Osteoblast (primary cell): Measurements from ENCODE around the gene CCDC167. TPM values are rescaled to one million over a fixed set of nuclear protein-coding genes. Genes with fewer than 3 reads are reported as not detected.

ENCODE experiments used
- DNase-seq: peaks from one replicate; pipeline ENCODE4 v3.0.0; 2011; ENCODE audit warnings: low spot score, mixed read lengths; ENCODE audit not compliant: insufficient read length; ENCODE audit errors: missing footprints
- H2AFZ ChIP-seq: 2 replicates; pipeline ENCODE4 v1.6.0; 2011; ENCODE audit warnings: mild to moderate bottlenecking, low read length
- H3K27ac ChIP-seq: 2 replicates; pipeline ENCODE4 v1.5.1; 2011; ENCODE audit warnings: mild to moderate bottlenecking, low read depth, low read length, moderate library complexity
- H3K27me3 ChIP-seq: 2 replicates; pipeline ENCODE4 v1.6.0; 2012; ENCODE audit warnings: mild to moderate bottlenecking, control low read depth, inconsistent platforms, low read length, moderate library complexity; ENCODE audit not compliant: insufficient read depth
- H3K36me3 ChIP-seq: 2 replicates; pipeline ENCODE4 v1.5.1; 2011; ENCODE audit warnings: mild to moderate bottlenecking, low read length, control low read depth, moderate library complexity; ENCODE audit not compliant: insufficient read depth
- H3K4me1 ChIP-seq: 2 replicates; pipeline ENCODE4 v1.5.1; 2011; ENCODE audit warnings: mild to moderate bottlenecking, low read length, control low read depth, moderate library complexity; ENCODE audit not compliant: insufficient read depth
- H3K4me2 ChIP-seq: 2 replicates; pipeline ENCODE4 v1.6.0; 2011; ENCODE audit warnings: mild to moderate bottlenecking, low read length; ENCODE audit not compliant: insufficient read depth
- H3K4me3 ChIP-seq: fragments of 200-600 bp; sonication (generic); 3 replicates; pipeline ENCODE4 v1.5.1; 2012; ENCODE audit warnings: mild to moderate bottlenecking, low read length, inconsistent platforms; ENCODE audit not compliant: insufficient read depth
- H3K79me2 ChIP-seq: 2 replicates; pipeline ENCODE4 v1.6.0; 2012; ENCODE audit warnings: mild to moderate bottlenecking, low read length, control low read depth, inconsistent platforms; ENCODE audit not compliant: insufficient read depth
- H3K9me3 ChIP-seq: 2 replicates; pipeline ENCODE4 v1.5.1; 2011; ENCODE audit warnings: low read depth, low read length, control low read depth
- H4K20me1 ChIP-seq: 2 replicates; pipeline ENCODE4 v1.6.0; 2012; ENCODE audit warnings: mild to moderate bottlenecking, low read length, control low read depth; ENCODE audit not compliant: insufficient read depth
- CTCF ChIP-seq: IDR thresholded peaks from 2 replicates; pipeline ENCODE4 v1.5.1; 2011; ENCODE audit warnings: mild to moderate bottlenecking, low read depth, low read length, moderate library complexity; ENCODE audit errors: extremely low read depth
- total RNA-seq: library from RNA; depleted of rRNA; stranded (reverse); fragments of >200 nt; gene quantifications from 2 replicates; pipeline ENCODE4 v1.2.3, GENCODE V29; 2012

Gene CCDC167
- total RNA-seq, 1 donor: 14.8 TPM

GRCh38 chr6:37524025-37524969 lies 24.6 kb upstream of the CCDC167 start:
- Histone ChIP-seq H3K27ac (no peak overlapping the region), H3K9me3 (no peaks in the 10 kb centered on the region), H3K36me3 (no peaks in the 10 kb centered on the region), H3K4me1 (peaks cover 11% of the 10 kb centered on the region), H2AFZ (no peak overlapping the region), H3K79me2 (no peaks in the 10 kb centered on the region), H3K4me3 (no peak overlapping the region), H3K27me3 (peaks cover 27% of the 10 kb centered on the region), H4K20me1 (no peaks in the 10 kb centered on the region), H3K4me2 (peak overlapping the region; percentile 7)
- peak; percentile 93 for DNase-seq
- no peak for TF ChIP-seq CTCF

- no peaks in the 10 kb centered on the region for H4K20me1 ChIP-seq
These were observed 23.7 kb upstream of the CCDC167 start for GRCh38 chr6:37523412-37523811.

GRCh38 chr6:37522836-37523235 lies 23.1 kb upstream of the CCDC167 start:
- Histone ChIP-seq H3K79me2 (no peaks in the 10 kb centered on the region), H4K20me1 (no peaks in the 10 kb centered on the region), H3K4me2 (no peak overlapping the region), H3K36me3 (no peaks in the 10 kb centered on the region), H3K9me3 (no peaks in the 10 kb centered on the region), H3K27me3 (peaks cover 31% of the 10 kb centered on the region), H3K27ac (no peak overlapping the region), H2AFZ (no peak overlapping the region), H3K4me1 (peaks cover 11% of the 10 kb centered on the region), H3K4me3 (no peak overlapping the region)
- peak; percentile 46 for DNase-seq
- no peak for TF ChIP-seq CTCF

More at GRCh38 chr6:37523412-37523811, 23.7 kb upstream of the CCDC167 start:
- Histone ChIP-seq H3K27me3 (peaks cover 27% of the 10 kb centered on the region), H3K4me2 (no peak overlapping the region), H3K4me3 (no peak overlapping the region), H3K36me3 (no peaks in the 10 kb centered on the region), H3K4me1 (peaks cover 11% of the 10 kb centered on the region), H3K27ac (no peak overlapping the region), H3K9me3 (no peaks in the 10 kb centered on the region), H2AFZ (no peak overlapping the region), H3K79me2 (no peaks in the 10 kb centered on the region)
- no peak for TF ChIP-seq CTCF
- DNase-seq: no peak

GRCh38 chr6:37521674-37522073 lies 22.0 kb upstream of the CCDC167 start:
- H3K4me1 ChIP-seq: peaks cover 11% of the 10 kb centered on the region
- H3K9me3 ChIP-seq: no peaks in the 10 kb centered on the region
- H2AFZ ChIP-seq: no peak overlapping the region
- H3K36me3 ChIP-seq: no peaks in the 10 kb centered on the region
- H3K27ac ChIP-seq: no peak overlapping the region
- peaks cover 25% of the 10 kb centered on the region for H3K27me3 ChIP-seq
- H4K20me1 ChIP-seq: no peaks in the 10 kb centered on the region
- no peak for DNase-seq
- H3K4me2 ChIP-seq: no peak overlapping the region
- H3K79me2 ChIP-seq: no peaks in the 10 kb centered on the region
- TF ChIP-seq CTCF: no peak
- H3K4me3 ChIP-seq: no peak overlapping the region
